ENCODE results near the gene AKT3.

AKT3 gene

DNA sequence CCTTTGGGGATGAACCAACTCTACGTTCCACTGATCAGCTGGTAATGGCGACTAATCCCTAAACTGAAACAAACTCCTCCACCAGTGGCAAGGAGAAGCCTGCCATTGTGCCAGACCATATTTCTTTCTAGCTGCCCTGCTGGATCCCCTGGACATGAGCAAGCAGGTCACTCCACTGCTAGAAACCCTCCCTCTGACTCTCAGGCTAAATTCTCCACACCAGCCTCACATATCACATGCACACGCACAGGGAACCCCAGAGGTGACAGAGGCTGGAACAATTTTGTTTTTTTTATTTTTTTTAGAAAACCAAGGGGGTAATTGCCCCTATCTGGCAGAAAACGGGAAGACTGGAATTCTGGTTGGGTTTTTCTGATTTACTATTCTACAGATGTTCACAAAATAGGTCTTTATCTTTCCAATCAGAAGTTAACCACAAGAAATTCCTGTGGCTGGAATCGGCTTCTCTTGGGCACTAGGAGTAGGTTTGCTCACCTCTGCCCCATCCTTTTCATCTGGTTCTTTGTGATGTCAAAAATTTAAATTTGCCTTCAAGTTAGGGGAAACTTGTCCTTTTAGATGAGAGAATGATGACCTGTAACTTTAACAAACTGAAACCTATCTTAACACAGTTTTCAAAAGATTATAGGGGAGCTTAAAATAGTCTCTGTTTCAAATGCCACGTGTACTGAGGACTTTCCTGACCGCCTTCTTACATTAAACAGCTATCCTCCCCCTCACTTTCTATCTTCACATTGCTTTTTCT is 336.1 kb downstream of the AKT3 start:
- Histone ChIP-seq H3K9me3 (ENCODE audit: control insufficient read depth in 1 of 2, low read length in 2 of 2) (no peaks in the 10 kb centered on the region), H3K27me3 (ENCODE audit: control insufficient read depth in 1 of 2, insufficient read depth in 2 of 2, low read length in 2 of 2) (no peaks in the 10 kb centered on the region), H3K4me3 (ENCODE audit: low read depth in 1 of 2, low read length in 2 of 2) (no peak overlapping the region), H3K4me1 (ENCODE audit: control insufficient read depth in 1 of 2, insufficient read depth in 2 of 2, low read length in 2 of 2) (no peaks in the 10 kb centered on the region), H3K27ac (ENCODE audit: low read depth, low read length) (no peak overlapping the region), H3K9ac (ENCODE audit: low read depth in 1 of 2, low read length in 2 of 2) (no peak overlapping the region), H3K36me3 (ENCODE audit: control insufficient read depth in 1 of 2, insufficient read depth in 2 of 2, low read length in 2 of 2) (peaks cover 0 to 11% of the 10 kb centered on the region in 2 donors)

DNA sequence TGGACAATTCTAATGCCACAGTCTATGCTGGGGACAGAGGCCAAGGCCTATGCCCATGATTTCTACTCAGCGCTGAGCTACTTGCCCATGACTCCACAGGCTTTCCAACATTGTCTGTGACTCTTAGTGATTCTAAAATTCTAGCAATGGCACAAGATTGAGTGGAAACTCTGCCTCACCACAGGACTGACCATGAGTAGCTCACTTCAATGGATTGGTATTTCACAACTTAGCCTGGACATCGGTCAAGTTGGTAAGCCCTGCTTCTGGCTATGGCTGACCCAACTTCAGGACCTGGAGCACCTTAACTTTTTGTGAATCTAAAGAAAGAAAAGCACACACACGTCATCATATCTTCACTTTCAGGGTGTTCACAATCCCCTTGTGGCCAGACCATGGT is 339.1 kb downstream of the AKT3 start:
- Histone ChIP-seq H3K4me3 (ENCODE audit: low read depth in 1 of 2, low read length in 2 of 2) (no peak overlapping the region), H3K27ac (ENCODE audit: low read depth, low read length) (no peak overlapping the region), H3K4me1 (ENCODE audit: control insufficient read depth in 1 of 2, insufficient read depth in 2 of 2, low read length in 2 of 2) (no peaks in the 10 kb centered on the region), H3K9me3 (ENCODE audit: control insufficient read depth in 1 of 2, low read length in 2 of 2) (no peaks in the 10 kb centered on the region), H3K27me3 (ENCODE audit: control insufficient read depth in 1 of 2, insufficient read depth in 2 of 2, low read length in 2 of 2) (no peaks in the 10 kb centered on the region), H3K9ac (ENCODE audit: low read depth in 1 of 2, low read length in 2 of 2) (no peak overlapping the region), H3K36me3 (ENCODE audit: control insufficient read depth in 1 of 2, insufficient read depth in 2 of 2, low read length in 2 of 2) (peaks cover 0 to 11% of the 10 kb centered on the region in 2 donors)

DNA sequence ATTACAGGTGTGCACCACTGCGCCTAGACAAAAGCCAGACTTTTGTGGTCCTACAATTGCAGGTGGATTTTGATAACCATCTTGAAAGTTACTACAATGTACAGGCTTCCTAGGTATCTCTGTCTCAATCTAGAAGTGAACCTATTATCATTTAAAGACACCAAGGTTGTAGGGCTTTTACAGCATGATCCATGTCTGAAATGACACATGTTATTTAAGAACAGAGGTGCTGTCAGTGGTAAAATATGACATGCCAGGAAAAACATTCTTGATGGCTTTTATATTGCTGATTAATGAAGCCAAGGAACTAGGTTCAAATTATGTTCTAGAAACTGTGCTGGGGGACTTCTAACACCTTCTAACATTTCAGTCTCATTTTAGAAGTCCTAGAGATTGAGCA is 341.1 kb downstream of the AKT3 start:
- H3K4me1 ChIP-seq (ENCODE audit: control insufficient read depth in 1 of 2, insufficient read depth in 2 of 2, low read length in 2 of 2): no peaks in the 10 kb centered on the region
- H3K27ac ChIP-seq (ENCODE audit: low read depth, low read length): no peak overlapping the region
- H3K4me3 ChIP-seq (ENCODE audit: low read depth in 1 of 2, low read length in 2 of 2): no peak overlapping the region
- no peaks in the 10 kb centered on the region for H3K9me3 ChIP-seq (ENCODE audit: control insufficient read depth in 1 of 2, low read length in 2 of 2)
- H3K27me3 ChIP-seq (ENCODE audit: control insufficient read depth in 1 of 2, insufficient read depth in 2 of 2, low read length in 2 of 2): no peaks in the 10 kb centered on the region
- peaks cover 0 to 11% of the 10 kb centered on the region in 2 donors for H3K36me3 ChIP-seq (ENCODE audit: control insufficient read depth in 1 of 2, insufficient read depth in 2 of 2, low read length in 2 of 2)
- H3K9ac ChIP-seq (ENCODE audit: low read depth in 1 of 2, low read length in 2 of 2): no peak overlapping the region

DNA sequence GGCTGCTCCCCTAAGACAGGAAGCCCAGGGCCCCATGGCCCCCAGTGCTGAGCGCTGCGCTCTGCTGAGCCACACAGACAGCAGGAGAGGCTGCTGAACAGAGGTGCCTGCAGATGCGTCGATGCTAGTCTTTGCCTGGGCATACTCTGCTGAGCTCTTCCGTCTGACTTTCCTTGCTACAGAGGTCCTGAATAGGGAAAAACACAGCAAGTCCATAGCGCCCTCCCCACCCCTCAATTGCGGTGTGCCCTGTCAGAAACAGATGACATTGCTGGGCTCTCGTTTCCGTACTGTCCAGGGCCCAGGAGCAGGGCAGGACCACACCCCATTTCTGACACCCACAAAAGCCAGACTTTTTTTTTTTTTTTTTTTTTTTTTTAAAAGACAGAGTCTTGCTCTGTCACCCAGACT is 341.7 kb downstream of the AKT3 start:
- H3K36me3 ChIP-seq (ENCODE audit: control insufficient read depth in 1 of 2, insufficient read depth in 2 of 2, low read length in 2 of 2): peaks cover 0 to 11% of the 10 kb centered on the region in 2 donors
- no peak overlapping the region for H3K9ac ChIP-seq (ENCODE audit: low read depth in 1 of 2, low read length in 2 of 2)
- no peak overlapping the region for H3K4me3 ChIP-seq (ENCODE audit: low read depth in 1 of 2, low read length in 2 of 2)

DNA sequence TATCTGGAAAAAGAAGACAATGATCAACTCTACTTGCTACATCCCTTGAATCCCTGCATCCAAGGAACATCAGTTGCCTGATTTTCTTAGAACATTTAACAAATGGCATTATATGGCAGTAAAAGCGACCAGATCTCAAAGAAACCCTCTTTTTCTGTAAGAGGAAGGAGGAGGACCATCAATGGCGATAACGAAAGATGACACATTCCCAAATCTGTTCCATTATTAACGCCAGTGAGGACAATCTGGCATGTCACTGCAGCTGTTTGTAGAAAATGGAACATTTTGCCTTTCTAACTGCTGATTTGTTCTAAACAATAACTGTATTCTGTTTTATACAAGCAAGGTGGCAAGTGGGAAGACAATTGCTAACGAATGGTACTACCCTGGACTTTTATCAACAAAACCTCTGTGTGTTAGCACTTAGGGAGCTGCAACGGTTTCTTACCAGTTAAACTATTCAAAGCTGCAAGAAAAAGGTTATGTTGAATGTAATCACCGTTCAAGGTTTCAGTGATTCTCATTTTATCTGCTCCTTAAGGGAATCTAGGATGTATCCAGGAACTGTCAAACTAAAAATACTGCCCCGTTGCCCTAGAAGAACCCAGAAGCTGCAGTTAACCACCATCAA is 342.3 kb downstream of the AKT3 start:
- Histone ChIP-seq H3K36me3 (ENCODE audit: control insufficient read depth in 1 of 2, insufficient read depth in 2 of 2, low read length in 2 of 2) (peaks cover 0 to 11% of the 10 kb centered on the region in 2 donors), H3K9ac (ENCODE audit: low read depth in 1 of 2, low read length in 2 of 2) (no peak overlapping the region), H3K27ac (ENCODE audit: low read depth, low read length) (no peak overlapping the region)

More for the DNA sequence above, 341.7 kb downstream of the AKT3 start:
- Histone ChIP-seq H3K27ac (ENCODE audit: low read depth, low read length) (no peak overlapping the region), H3K4me1 (ENCODE audit: control insufficient read depth in 1 of 2, insufficient read depth in 2 of 2, low read length in 2 of 2) (no peaks in the 10 kb centered on the region), H3K9me3 (ENCODE audit: control insufficient read depth in 1 of 2, low read length in 2 of 2) (no peaks in the 10 kb centered on the region), H3K27me3 (ENCODE audit: control insufficient read depth in 1 of 2, insufficient read depth in 2 of 2, low read length in 2 of 2) (no peaks in the 10 kb centered on the region)

DNA sequence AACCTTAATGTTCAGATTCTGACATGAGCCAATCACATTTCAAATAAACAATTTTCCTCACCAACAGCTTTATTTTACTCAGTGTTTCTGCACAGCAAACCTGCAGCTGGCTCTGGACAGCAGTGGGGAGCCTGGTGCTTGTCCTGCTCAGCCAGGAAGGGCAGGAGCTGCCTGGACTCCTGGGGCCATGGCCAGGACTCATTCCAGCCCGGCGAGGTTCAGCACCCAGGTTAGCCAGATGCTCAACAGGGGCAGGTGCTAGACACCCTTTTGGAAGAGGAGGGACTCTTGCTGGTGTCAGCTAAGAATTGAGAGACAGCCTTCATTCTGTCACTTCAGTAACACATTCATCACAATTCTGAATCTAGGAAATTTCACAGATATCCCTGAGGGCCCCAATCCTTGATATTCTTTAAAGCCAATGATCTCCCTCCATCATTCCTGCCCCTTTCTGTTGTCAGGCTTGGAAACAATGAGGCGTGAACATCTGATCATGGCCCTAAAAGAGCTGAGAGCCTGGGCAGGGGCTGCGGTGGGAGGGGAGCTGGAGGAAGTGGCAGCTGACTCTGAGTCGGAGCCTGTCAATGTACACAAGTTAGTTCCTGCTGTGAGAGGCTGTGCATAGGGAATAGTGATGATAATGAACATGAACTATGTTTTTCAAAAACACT is 342.9 kb downstream of the AKT3 start:
- H3K9ac ChIP-seq (ENCODE audit: low read depth in 1 of 2, low read length in 2 of 2): no peak overlapping the region
- H3K27me3 ChIP-seq (ENCODE audit: control insufficient read depth in 1 of 2, insufficient read depth in 2 of 2, low read length in 2 of 2): no peaks in the 10 kb centered on the region
- H3K4me1 ChIP-seq (ENCODE audit: control insufficient read depth in 1 of 2, insufficient read depth in 2 of 2, low read length in 2 of 2): no peaks in the 10 kb centered on the region
- H3K9me3 ChIP-seq (ENCODE audit: control insufficient read depth in 1 of 2, low read length in 2 of 2): no peaks in the 10 kb centered on the region
- H3K36me3 ChIP-seq (ENCODE audit: control insufficient read depth in 1 of 2, insufficient read depth in 2 of 2, low read length in 2 of 2): peaks cover 0 to 11% of the 10 kb centered on the region in 2 donors
- no peak overlapping the region for H3K27ac ChIP-seq (ENCODE audit: low read depth, low read length)
- no peak overlapping the region for H3K4me3 ChIP-seq (ENCODE audit: low read depth in 1 of 2, low read length in 2 of 2)

More for the DNA sequence above, 342.3 kb downstream of the AKT3 start:
- Histone ChIP-seq H3K27me3 (ENCODE audit: control insufficient read depth in 1 of 2, insufficient read depth in 2 of 2, low read length in 2 of 2) (no peaks in the 10 kb centered on the region), H3K4me3 (ENCODE audit: low read depth in 1 of 2, low read length in 2 of 2) (no peak overlapping the region), H3K9me3 (ENCODE audit: control insufficient read depth in 1 of 2, low read length in 2 of 2) (no peaks in the 10 kb centered on the region), H3K4me1 (ENCODE audit: control insufficient read depth in 1 of 2, insufficient read depth in 2 of 2, low read length in 2 of 2) (no peaks in the 10 kb centered on the region)

DNA sequence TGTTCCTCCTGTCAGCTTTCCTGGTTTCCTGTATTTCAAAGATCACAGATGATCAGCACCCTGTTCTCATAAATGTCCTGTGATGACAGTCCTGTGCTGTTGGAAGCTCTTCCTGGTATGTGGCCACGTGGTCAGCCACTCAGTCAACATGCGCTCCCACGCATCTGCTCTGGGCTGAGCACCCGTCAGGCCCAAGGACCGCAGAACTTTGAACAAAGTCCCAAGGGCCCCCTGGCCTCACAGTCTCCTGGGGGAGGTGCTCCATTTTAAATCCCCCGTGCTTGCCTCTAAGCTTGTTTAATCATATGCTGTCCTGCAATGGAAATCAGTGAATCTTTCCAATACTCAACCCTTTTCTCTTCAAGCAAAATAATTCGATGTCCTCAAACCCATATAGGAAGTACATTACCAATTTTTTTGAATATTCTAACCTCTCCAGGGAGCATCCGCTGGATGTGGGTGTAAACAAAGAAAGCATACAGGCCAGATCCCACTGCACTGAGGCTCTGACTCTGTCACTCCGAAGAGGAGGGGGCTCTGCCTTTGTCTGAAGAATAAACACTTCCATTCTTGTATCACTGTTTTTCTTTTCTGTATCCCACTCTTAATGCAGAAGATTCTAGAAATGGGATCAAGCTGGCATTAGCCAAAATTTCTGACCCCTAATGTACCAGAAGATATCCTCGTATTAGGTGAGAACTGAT is 343.9 kb downstream of the AKT3 start:
- H3K9ac ChIP-seq (ENCODE audit: low read depth in 1 of 2, low read length in 2 of 2): no peak overlapping the region
- H3K27ac ChIP-seq (ENCODE audit: low read depth, low read length): no peak overlapping the region
- H3K36me3 ChIP-seq (ENCODE audit: control insufficient read depth in 1 of 2, insufficient read depth in 2 of 2, low read length in 2 of 2): peaks cover 0 to 6% of the 10 kb centered on the region in 2 donors
- no peaks in the 10 kb centered on the region for H3K4me1 ChIP-seq (ENCODE audit: control insufficient read depth in 1 of 2, insufficient read depth in 2 of 2, low read length in 2 of 2)
- H3K4me3 ChIP-seq (ENCODE audit: low read depth in 1 of 2, low read length in 2 of 2): no peak overlapping the region
- H3K9me3 ChIP-seq (ENCODE audit: control insufficient read depth in 1 of 2, low read length in 2 of 2): no peaks in the 10 kb centered on the region
- H3K27me3 ChIP-seq (ENCODE audit: control insufficient read depth in 1 of 2, insufficient read depth in 2 of 2, low read length in 2 of 2): no peaks in the 10 kb centered on the region

DNA sequence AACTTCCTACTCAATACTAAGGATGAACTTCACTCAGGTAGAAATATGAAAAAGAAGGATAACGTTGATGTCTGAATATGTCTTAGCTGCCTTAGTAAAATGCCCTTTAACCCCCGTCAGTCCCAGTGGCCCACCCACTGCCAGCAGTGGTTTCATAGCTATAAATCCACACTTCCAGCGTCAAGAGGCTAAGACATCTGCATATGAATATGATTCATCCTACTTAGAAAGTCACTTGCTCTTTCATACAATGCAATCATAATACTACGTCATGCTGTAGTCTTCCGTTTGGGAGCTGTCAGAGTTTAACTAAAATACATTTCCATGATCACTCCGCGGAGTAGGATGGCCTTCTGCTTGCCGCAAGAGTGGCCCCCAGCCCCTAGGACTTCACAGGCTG is 346.9 kb downstream of the AKT3 start:
- H3K27ac ChIP-seq (ENCODE audit: low read depth, low read length): no peak overlapping the region
- no peaks in the 10 kb centered on the region for H3K27me3 ChIP-seq (ENCODE audit: control insufficient read depth in 1 of 2, insufficient read depth in 2 of 2, low read length in 2 of 2)
- no peaks in the 10 kb centered on the region for H3K36me3 ChIP-seq (ENCODE audit: control insufficient read depth in 1 of 2, insufficient read depth in 2 of 2, low read length in 2 of 2)
- no peaks in the 10 kb centered on the region for H3K9me3 ChIP-seq (ENCODE audit: control insufficient read depth in 1 of 2, low read length in 2 of 2)
- no peaks in the 10 kb centered on the region for H3K4me1 ChIP-seq (ENCODE audit: control insufficient read depth in 1 of 2, insufficient read depth in 2 of 2, low read length in 2 of 2)
- no peak overlapping the region for H3K9ac ChIP-seq (ENCODE audit: low read depth in 1 of 2, low read length in 2 of 2)
- H3K4me3 ChIP-seq (ENCODE audit: low read depth in 1 of 2, low read length in 2 of 2): no peak overlapping the region

DNA sequence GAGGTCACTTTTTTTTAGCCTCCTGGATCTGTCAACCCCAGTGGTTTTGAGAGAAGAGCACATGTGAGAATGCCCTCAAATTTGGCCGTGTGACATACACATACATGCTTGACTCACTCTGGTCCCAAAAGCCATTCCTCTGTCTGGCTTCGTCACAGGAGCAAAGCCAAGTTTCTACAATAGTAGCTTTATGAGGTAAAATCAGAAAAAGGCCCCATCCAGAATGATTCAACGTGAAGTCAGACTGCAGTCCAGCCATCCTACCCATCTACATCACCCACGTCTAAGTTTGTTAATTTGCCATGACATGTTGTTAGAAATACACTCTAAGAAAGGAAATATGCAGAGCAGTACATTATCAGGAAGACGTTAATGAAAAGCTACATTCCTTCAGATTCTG is 349.0 kb downstream of the AKT3 start:
- Histone ChIP-seq H3K4me1 (ENCODE audit: control insufficient read depth in 1 of 2, insufficient read depth in 2 of 2, low read length in 2 of 2) (no peaks in the 10 kb centered on the region), H3K27me3 (ENCODE audit: control insufficient read depth in 1 of 2, insufficient read depth in 2 of 2, low read length in 2 of 2) (no peaks in the 10 kb centered on the region), H3K9me3 (ENCODE audit: control insufficient read depth in 1 of 2, low read length in 2 of 2) (no peaks in the 10 kb centered on the region), H3K27ac (ENCODE audit: low read depth, low read length) (no peak overlapping the region), H3K4me3 (ENCODE audit: low read depth in 1 of 2, low read length in 2 of 2) (no peak overlapping the region), H3K9ac (ENCODE audit: low read depth in 1 of 2, low read length in 2 of 2) (no peak overlapping the region), H3K36me3 (ENCODE audit: control insufficient read depth in 1 of 2, insufficient read depth in 2 of 2, low read length in 2 of 2) (peaks cover 0 to 3% of the 10 kb centered on the region in 2 donors)

DNA sequence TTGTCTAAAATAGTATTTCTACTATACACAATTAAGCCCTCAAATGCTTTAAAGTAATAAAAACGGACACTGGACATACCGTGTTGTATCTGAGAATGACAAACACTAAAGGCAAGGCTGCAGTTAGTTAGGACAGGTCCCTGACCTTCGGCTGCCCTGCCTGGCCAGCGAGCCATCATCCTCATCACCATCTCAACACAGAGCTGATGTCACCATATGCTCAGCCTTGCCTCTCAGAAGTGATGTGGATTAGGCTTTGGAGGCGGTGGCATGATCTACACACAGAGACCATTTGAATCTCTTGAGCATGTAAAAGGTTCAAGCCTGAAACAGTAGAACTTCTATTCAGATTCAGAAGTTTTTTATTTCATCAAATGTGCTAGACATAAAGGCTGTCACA is 349.5 kb downstream of the AKT3 start:
- Histone ChIP-seq H3K36me3 (ENCODE audit: control insufficient read depth in 1 of 2, insufficient read depth in 2 of 2, low read length in 2 of 2) (peaks cover 0 to 3% of the 10 kb centered on the region in 2 donors), H3K9me3 (ENCODE audit: control insufficient read depth in 1 of 2, low read length in 2 of 2) (no peaks in the 10 kb centered on the region), H3K4me3 (ENCODE audit: low read depth in 1 of 2, low read length in 2 of 2) (no peak overlapping the region), H3K27ac (ENCODE audit: low read depth, low read length) (no peak overlapping the region), H3K27me3 (ENCODE audit: control insufficient read depth in 1 of 2, insufficient read depth in 2 of 2, low read length in 2 of 2) (no peaks in the 10 kb centered on the region), H3K9ac (ENCODE audit: low read depth in 1 of 2, low read length in 2 of 2) (no peak overlapping the region), H3K4me1 (ENCODE audit: control insufficient read depth in 1 of 2, insufficient read depth in 2 of 2, low read length in 2 of 2) (no peaks in the 10 kb centered on the region)
